ENCODE measurements around the gene NUDT19. TPM values are rescaled to one million over a fixed set of nuclear protein-coding genes. Genes with fewer than 3 reads are reported as not detected.
"Not testable (repeated sequence)": the region's sequence is repeated elsewhere in the genome, so short reads cannot be mapped to it uniquely, and the experiment has no call there.

Gene NUDT19
- total RNA-seq, 1 experiment from 2014 or later: 14.1 TPM

- no peaks in the 10 kb centered on the region for H3K9me3 ChIP-seq (replicated peaks)
- no peak overlapping the region for H3K4me3 ChIP-seq
- peaks cover 6% of the 10 kb centered on the region for H3K4me1 ChIP-seq (replicated peaks)
- no peaks in the 10 kb centered on the region for H3K36me3 ChIP-seq
- no peak for DNase-seq (ENCODE audit: low read depth in 1 of 2, low spot score in 2 of 2)
- H3K27me3 ChIP-seq (replicated peaks): peaks cover 30% of the 10 kb centered on the region
- H3K27ac ChIP-seq: no peak overlapping the region
Observed at GRCh38 chr19:32680986-32681385, 10.6 kb upstream of the NUDT19 start.

- no peak overlapping the region for H3K4me3 ChIP-seq
- H3K4me1 ChIP-seq (replicated peaks): no peaks in the 10 kb centered on the region
- no peaks in the 10 kb centered on the region for H3K9me3 ChIP-seq (replicated peaks)
- peaks cover 16% of the 10 kb centered on the region for H3K27me3 ChIP-seq (replicated peaks)
- DNase-seq (ENCODE audit: low read depth in 1 of 2, low spot score in 2 of 2): no peak
- no peaks in the 10 kb centered on the region for H3K36me3 ChIP-seq
- H3K27ac ChIP-seq: no peak overlapping the region
Observed at GRCh38 chr19:32682317-32682716, 9.3 kb upstream of the NUDT19 start.

GRCh38 chr19:32686847-32687475, 4.7 kb upstream of the NUDT19 start:
- Histone ChIP-seq H3K27me3 (replicated peaks) (0 out of 2 replicates have a peak, but pooled peaks cover 6% of the 10 kb centered on the region), H3K36me3 (peaks cover 4% of the 10 kb centered on the region), H3K27ac (no peak overlapping the region), H3K4me3 (no peak overlapping the region), H3K9me3 (replicated peaks) (0 out of 2 replicates have a peak, but pooled peaks cover under 1% of the 10 kb centered on the region), H3K4me1 (replicated peaks) (peaks cover 9% of the 10 kb centered on the region)
- no peak for DNase-seq (ENCODE audit: low read depth in 1 of 2, low spot score in 2 of 2)

- DNase-seq (ENCODE audit: low read depth in 1 of 2, low spot score in 2 of 2): no peak
- no peak overlapping the region for H3K27ac ChIP-seq
- peaks cover 16% of the 10 kb centered on the region for H3K4me1 ChIP-seq (replicated peaks)
- H3K4me3 ChIP-seq: no peak overlapping the region
- peaks cover 11% of the 10 kb centered on the region for H3K36me3 ChIP-seq
- no peaks in the 10 kb centered on the region for H3K27me3 ChIP-seq (replicated peaks)
- H3K9me3 ChIP-seq (replicated peaks): 0 out of 2 replicates have a peak, but pooled peaks cover 4% of the 10 kb centered on the region
Observed at GRCh38 chr19:32687681-32688080, 3.9 kb upstream of the NUDT19 start.

- Histone ChIP-seq H3K9me3 (replicated peaks) (peaks cover 6% of the 10 kb centered on the region; the same call in 1 of the 2 replicates), H3K36me3 (peaks cover 17% of the 10 kb centered on the region), H3K4me1 (replicated peaks) (peaks cover 22% of the 10 kb centered on the region), H3K27me3 (replicated peaks) (no peaks in the 10 kb centered on the region), H3K27ac (no peak overlapping the region), H3K4me3 (no peak overlapping the region)
- no peak for DNase-seq (ENCODE audit: low read depth in 1 of 2, low spot score in 2 of 2)
Observed at GRCh38 chr19:32688311-32688710, 3.3 kb upstream of the NUDT19 start.

- Histone ChIP-seq H3K4me3 (peak overlapping the region; percentile 94), H3K27ac (peak overlapping the region; percentile 67), H3K4me1 (replicated peaks) (peaks cover 27% of the 10 kb centered on the region), H3K36me3 (peaks cover 32% of the 10 kb centered on the region), H3K9me3 (replicated peaks) (peaks cover 8% of the 10 kb centered on the region; the same call in 1 of the 2 replicates), H3K27me3 (replicated peaks) (no peaks in the 10 kb centered on the region)
- DNase-seq (ENCODE audit: low read depth in 1 of 2, low spot score in 2 of 2): peak; percentile 66 to 67
Observed at GRCh38 chr19:32691952-32692726, 518 bp downstream of the NUDT19 start.

- Histone ChIP-seq H3K4me3 (peak overlapping the region; percentile 94), H3K27ac (peak overlapping the region; percentile 67), H3K9me3 (replicated peaks) (peaks cover 8% of the 10 kb centered on the region; the same call in 1 of the 2 replicates), H3K4me1 (replicated peaks) (peaks cover 27% of the 10 kb centered on the region), H3K36me3 (peaks cover 37% of the 10 kb centered on the region), H3K27me3 (replicated peaks) (no peaks in the 10 kb centered on the region)
- DNase-seq (ENCODE audit: low read depth in 1 of 2, low spot score in 2 of 2): no peak
Observed at GRCh38 chr19:32692727-32693061, 1.1 kb downstream of the NUDT19 start.

- not testable (repeated sequence) for H3K27me3 ChIP-seq (replicated peaks); H3K27ac ChIP-seq; H3K9me3 ChIP-seq (replicated peaks); DNase-seq (ENCODE audit: low read depth in 1 of 2, low spot score in 2 of 2)
- H3K4me1 ChIP-seq (replicated peaks): peaks cover 27% of the 10 kb centered on the region
- peak overlapping the region; percentile 94 for H3K4me3 ChIP-seq
- peaks cover 40% of the 10 kb centered on the region for H3K36me3 ChIP-seq
Observed at GRCh38 chr19:32693151-32694108, 1.8 kb downstream of the NUDT19 start.

GRCh38 chr19:32694316-32694715, 2.7 kb downstream of the NUDT19 start:
- DNase-seq (ENCODE audit: low read depth in 1 of 2, low spot score in 2 of 2); H3K27me3 ChIP-seq (replicated peaks); H3K9me3 ChIP-seq (replicated peaks); H3K4me3 ChIP-seq; H3K27ac ChIP-seq: not testable (repeated sequence)
- Histone ChIP-seq H3K36me3 (peaks cover 47% of the 10 kb centered on the region), H3K4me1 (replicated peaks) (peaks cover 27% of the 10 kb centered on the region)

GRCh38 chr19:32694851-32695250, 3.2 kb downstream of the NUDT19 start:
- DNase-seq (ENCODE audit: low read depth in 1 of 2, low spot score in 2 of 2); H3K9me3 ChIP-seq (replicated peaks); H3K27ac ChIP-seq; H3K4me3 ChIP-seq; H3K27me3 ChIP-seq (replicated peaks): not testable (repeated sequence)
- Histone ChIP-seq H3K36me3 (peaks cover 52% of the 10 kb centered on the region), H3K4me1 (replicated peaks) (peaks cover 27% of the 10 kb centered on the region)

- DNase-seq (ENCODE audit: low read depth in 1 of 2, low spot score in 2 of 2); H3K4me3 ChIP-seq; H3K27ac ChIP-seq; H3K27me3 ChIP-seq (replicated peaks); H3K9me3 ChIP-seq (replicated peaks): not testable (repeated sequence)
- Histone ChIP-seq H3K36me3 (peaks cover 59% of the 10 kb centered on the region), H3K4me1 (replicated peaks) (peaks cover 27% of the 10 kb centered on the region)
Observed at GRCh38 chr19:32695506-32695905, 3.9 kb downstream of the NUDT19 start.

- DNase-seq (ENCODE audit: low read depth in 1 of 2, low spot score in 2 of 2): not testable (repeated sequence)
Observed at GRCh38 chr19:32696771-32697170, 5.2 kb downstream of the NUDT19 start.

GRCh38 chr19:32700129-32700528, 8.5 kb downstream of the NUDT19 start:
- Histone ChIP-seq H3K36me3 (peaks cover 64% of the 10 kb centered on the region), H3K9me3 (replicated peaks) (peaks cover 16% of the 10 kb centered on the region)
- H3K27me3 ChIP-seq (replicated peaks); H3K4me1 ChIP-seq (replicated peaks); DNase-seq (ENCODE audit: low read depth in 1 of 2, low spot score in 2 of 2); H3K4me3 ChIP-seq; H3K27ac ChIP-seq: not testable (repeated sequence)

More at GRCh38 chr19:32696771-32697170, 5.2 kb downstream of the NUDT19 start:
- not testable (repeated sequence) for H3K27ac ChIP-seq; H3K9me3 ChIP-seq (replicated peaks); H3K27me3 ChIP-seq (replicated peaks); H3K4me3 ChIP-seq
- peaks cover 20% of the 10 kb centered on the region for H3K4me1 ChIP-seq (replicated peaks)
- peaks cover 63% of the 10 kb centered on the region for H3K36me3 ChIP-seq

All from SJSA1 (cell line).